ENCODE measurements around the gene KNDC1.

DNA sequence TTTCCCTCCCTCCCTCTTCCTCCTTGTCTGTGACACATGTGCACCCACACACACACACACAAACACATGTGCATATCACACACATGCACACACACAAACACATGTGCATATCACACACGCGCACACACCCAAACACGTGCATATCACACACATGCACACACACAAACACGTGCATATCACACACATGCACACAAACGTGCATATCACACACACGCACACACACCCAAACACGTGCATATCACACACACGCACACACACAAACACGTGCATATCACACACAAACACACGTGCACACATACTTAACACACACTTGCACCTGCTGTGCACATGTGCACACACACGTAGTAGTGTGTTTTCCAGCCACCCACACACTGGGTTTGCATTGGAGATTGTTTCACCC lies 29.4 kb upstream of the KNDC1 start:
- TF ChIP-seq, protein P1, sequence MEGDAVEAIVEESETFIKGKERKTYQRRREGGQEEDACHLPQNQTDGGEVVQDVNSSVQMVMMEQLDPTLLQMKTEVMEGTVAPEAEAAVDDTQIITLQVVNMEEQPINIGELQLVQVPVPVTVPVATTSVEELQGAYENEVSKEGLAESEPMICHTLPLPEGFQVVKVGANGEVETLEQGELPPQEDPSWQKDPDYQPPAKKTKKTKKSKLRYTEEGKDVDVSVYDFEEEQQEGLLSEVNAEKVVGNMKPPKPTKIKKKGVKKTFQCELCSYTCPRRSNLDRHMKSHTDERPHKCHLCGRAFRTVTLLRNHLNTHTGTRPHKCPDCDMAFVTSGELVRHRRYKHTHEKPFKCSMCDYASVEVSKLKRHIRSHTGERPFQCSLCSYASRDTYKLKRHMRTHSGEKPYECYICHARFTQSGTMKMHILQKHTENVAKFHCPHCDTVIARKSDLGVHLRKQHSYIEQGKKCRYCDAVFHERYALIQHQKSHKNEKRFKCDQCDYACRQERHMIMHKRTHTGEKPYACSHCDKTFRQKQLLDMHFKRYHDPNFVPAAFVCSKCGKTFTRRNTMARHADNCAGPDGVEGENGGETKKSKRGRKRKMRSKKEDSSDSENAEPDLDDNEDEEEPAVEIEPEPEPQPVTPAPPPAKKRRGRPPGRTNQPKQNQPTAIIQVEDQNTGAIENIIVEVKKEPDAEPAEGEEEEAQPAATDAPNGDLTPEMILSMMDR (IDR thresholded peaks at IDR 0.05; ENCODE audit: poor library complexity, severe bottlenecking), result no peak
- TF ChIP-seq MXI1 (conservative IDR thresholded peaks at IDR 0.05; ENCODE audit: poor library complexity, severe bottlenecking), result no peak
- no peak for TF ChIP-seq EP300 (conservative IDR thresholded peaks at IDR 0.05; ENCODE audit: poor library complexity, severe bottlenecking)
- TF ChIP-seq POLR2AphosphoS5 (IDR thresholded peaks at IDR 0.05), result no peak
- TF ChIP-seq EZH2 (IDR thresholded peaks at IDR 0.05; ENCODE audit: borderline replicate concordance, insufficient read depth, low read length, poor library complexity, severe bottlenecking), result no peak
- TF ChIP-seq, protein P2, sequence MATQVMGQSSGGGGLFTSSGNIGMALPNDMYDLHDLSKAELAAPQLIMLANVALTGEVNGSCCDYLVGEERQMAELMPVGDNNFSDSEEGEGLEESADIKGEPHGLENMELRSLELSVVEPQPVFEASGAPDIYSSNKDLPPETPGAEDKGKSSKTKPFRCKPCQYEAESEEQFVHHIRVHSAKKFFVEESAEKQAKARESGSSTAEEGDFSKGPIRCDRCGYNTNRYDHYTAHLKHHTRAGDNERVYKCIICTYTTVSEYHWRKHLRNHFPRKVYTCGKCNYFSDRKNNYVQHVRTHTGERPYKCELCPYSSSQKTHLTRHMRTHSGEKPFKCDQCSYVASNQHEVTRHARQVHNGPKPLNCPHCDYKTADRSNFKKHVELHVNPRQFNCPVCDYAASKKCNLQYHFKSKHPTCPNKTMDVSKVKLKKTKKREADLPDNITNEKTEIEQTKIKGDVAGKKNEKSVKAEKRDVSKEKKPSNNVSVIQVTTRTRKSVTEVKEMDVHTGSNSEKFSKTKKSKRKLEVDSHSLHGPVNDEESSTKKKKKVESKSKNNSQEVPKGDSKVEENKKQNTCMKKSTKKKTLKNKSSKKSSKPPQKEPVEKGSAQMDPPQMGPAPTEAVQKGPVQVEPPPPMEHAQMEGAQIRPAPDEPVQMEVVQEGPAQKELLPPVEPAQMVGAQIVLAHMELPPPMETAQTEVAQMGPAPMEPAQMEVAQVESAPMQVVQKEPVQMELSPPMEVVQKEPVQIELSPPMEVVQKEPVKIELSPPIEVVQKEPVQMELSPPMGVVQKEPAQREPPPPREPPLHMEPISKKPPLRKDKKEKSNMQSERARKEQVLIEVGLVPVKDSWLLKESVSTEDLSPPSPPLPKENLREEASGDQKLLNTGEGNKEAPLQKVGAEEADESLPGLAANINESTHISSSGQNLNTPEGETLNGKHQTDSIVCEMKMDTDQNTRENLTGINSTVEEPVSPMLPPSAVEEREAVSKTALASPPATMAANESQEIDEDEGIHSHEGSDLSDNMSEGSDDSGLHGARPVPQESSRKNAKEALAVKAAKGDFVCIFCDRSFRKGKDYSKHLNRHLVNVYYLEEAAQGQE (IDR thresholded peaks at IDR 0.05; ENCODE audit: borderline replicate concordance), result no peak
- no peak for TF ChIP-seq TAF1 (IDR thresholded peaks at IDR 0.05; ENCODE audit: low read depth)
- no peak for TF ChIP-seq RAD21 (conservative IDR thresholded peaks at IDR 0.05)
- no peak for TF ChIP-seq SMC3 (conservative IDR thresholded peaks at IDR 0.05; ENCODE audit: poor library complexity)
